ENCODE results near the gene C1orf21. TPM values are rescaled to one million over a fixed set of nuclear protein-coding genes. Genes with fewer than 3 reads are reported as not detected.

The C1orf21 gene
- total and polyA plus RNA-seq, 2 of the 4 experiments (the other 2 are of a cell fraction) = 6.4 to 9.9 TPM

GRCh38 chr1:184627007-184627341, 240.1 kb downstream of the C1orf21 start (continued):
- TF ChIP-seq SMC3 (IDR thresholded peaks at IDR 0.05; ENCODE audit: low read depth, low read length) = no peak
- no peak for TF ChIP-seq CEBPB (IDR thresholded peaks at IDR 0.05; ENCODE audit: low read depth, low read length)
- TF ChIP-seq RFX5 (IDR thresholded peaks at IDR 0.05; ENCODE audit: low read depth, low read length) = no peak
- TF ChIP-seq ELK1 (IDR thresholded peaks at IDR 0.05; ENCODE audit: borderline replicate concordance, low read depth, low read length) = no peak
- TF ChIP-seq MAZ (IDR thresholded peaks at IDR 0.05; ENCODE audit: borderline replicate concordance, low read depth, low read length) = no peak

GRCh38 chr1:184629266-184629665, 242.4 kb downstream of the C1orf21 start:
- H2BK20ac ChIP-seq (ENCODE audit: low read depth, low read length) = no peak overlapping the region
- H2BK5ac ChIP-seq (ENCODE audit: low read depth, low read length, poor library complexity, severe bottlenecking) = no peak overlapping the region
- no peaks in the 10 kb centered on the region for H3K9me3 ChIP-seq (ENCODE audit: control insufficient read depth, insufficient read depth, low read length)
- TF ChIP-seq BHLHE40 (IDR thresholded peaks at IDR 0.05; ENCODE audit: low read depth, low read length) = no peak
- TF ChIP-seq CEBPB (IDR thresholded peaks at IDR 0.05; ENCODE audit: low read depth, low read length) = no peak
- TF ChIP-seq MAZ (IDR thresholded peaks at IDR 0.05; ENCODE audit: borderline replicate concordance, low read depth, low read length) = no peak
- no peak for TF ChIP-seq POLR2A (IDR thresholded peaks at IDR 0.05; ENCODE audit: low read depth, low read length)
- no peak for TF ChIP-seq FOS (IDR thresholded peaks at IDR 0.05; ENCODE audit: low read depth, low read length)
- no peak for TF ChIP-seq CTCF (conservative IDR thresholded peaks at IDR 0.05; ENCODE audit: low read depth, low read length)
- H3K27ac ChIP-seq (ENCODE audit: insufficient read depth, low read length) = no peak overlapping the region
- H2AFZ ChIP-seq (replicated peaks; ENCODE audit: low read length, poor library complexity) = no peak overlapping the region
- no peaks in the 10 kb centered on the region for H3K9me1 ChIP-seq (ENCODE audit: insufficient read depth, low read length)
- no peaks in the 10 kb centered on the region for H3K36me3 ChIP-seq (ENCODE audit: control insufficient read depth, insufficient read depth, low read length)
- no peak overlapping the region for H4K8ac ChIP-seq (ENCODE audit: low read depth in 2 of 2, low read length in 2 of 2)
- H3K4me2 ChIP-seq (ENCODE audit: low read depth, low read length) = no peak overlapping the region
- 100% methylated on average over 3 of the region's 4 CpGs; no CpG with 5 or more reads in 1 of the 2 experiments for WGBS, 2 experiments (ENCODE audit: extremely low coverage in 2 of 2, insufficient read length in 1 of 2)
- no peak overlapping the region for H4K91ac ChIP-seq (ENCODE audit: insufficient read depth, low read depth, low read length)
- in situ Hi-C loops (cut with MboI; ENCODE audit: low sequenced_read_pairs) (no loop called here), dilution Hi-C loops (cut with HindIII; ENCODE audit: low sequenced_read_pairs, unreplicated experiment) (no loop called here), intact Hi-C loops (cut with micrococcal nuclease) (no loop called here)
- no peak overlapping the region for H2AK9ac ChIP-seq (replicated peaks; ENCODE audit: low read depth, low read length, poor library complexity)
- no peak overlapping the region for H3K56ac ChIP-seq (ENCODE audit: extremely low read depth, insufficient read depth, low read length)
- H3K79me1 ChIP-seq (ENCODE audit: low read depth in 1 of 2, low read length in 2 of 2) = no peaks in the 10 kb centered on the region
- H3K4me1 ChIP-seq (ENCODE audit: control insufficient read depth, insufficient read depth, low read length) = no peaks in the 10 kb centered on the region
- no peak overlapping the region for H3K18ac ChIP-seq (ENCODE audit: low read depth, low read length)
- H3K27me3 ChIP-seq (ENCODE audit: control insufficient read depth, insufficient read depth, low read length) = no peaks in the 10 kb centered on the region; the same call in 1 of the 2 replicates
- no peak for ATAC-seq (ENCODE audit: low read depth)
- no peak overlapping the region for H3K14ac ChIP-seq (replicated peaks; ENCODE audit: low read depth, low read length)
- H3K23ac ChIP-seq (ENCODE audit: low read depth, low read length) = no peak overlapping the region
- no peak overlapping the region; the same call in 2 of the 3 replicates for H2BK15ac ChIP-seq (ENCODE audit: low read depth, low read length)
- no TSS peak for BruUV-seq (replicated peaks)
- H2AK5ac ChIP-seq (ENCODE audit: low read depth, low read length) = no peak overlapping the region; the same call in 1 of the 2 replicates
- H3K4ac ChIP-seq (ENCODE audit: low read depth, low read length) = no peak overlapping the region
- no peak overlapping the region for H4K5ac ChIP-seq (ENCODE audit: low read depth, low read length)
- H2BK120ac ChIP-seq (ENCODE audit: low read depth, low read length) = no peak overlapping the region
- DNase-seq = no peak
- no peak overlapping the region for H3K9ac ChIP-seq (ENCODE audit: low read depth, low read length)
- ChIA-PET POLR2A (ENCODE audit: unreplicated experiment) (no interaction called here), CTCF (no interaction called here)
- H4K20me1 ChIP-seq (ENCODE audit: insufficient read depth, low read length) = no peaks in the 10 kb centered on the region
- H3K4me3 ChIP-seq (ENCODE audit: insufficient read depth, low read depth, low read length) = no peak overlapping the region
